Measurements from ENCODE around the gene ATP6V1G1.

Gene ATP6V1G1

GRCh38 chr9:114580609-114581193, 6.9 kb upstream of the ATP6V1G1 start:
- no peak overlapping the region for H3K27ac ChIP-seq

DNA sequence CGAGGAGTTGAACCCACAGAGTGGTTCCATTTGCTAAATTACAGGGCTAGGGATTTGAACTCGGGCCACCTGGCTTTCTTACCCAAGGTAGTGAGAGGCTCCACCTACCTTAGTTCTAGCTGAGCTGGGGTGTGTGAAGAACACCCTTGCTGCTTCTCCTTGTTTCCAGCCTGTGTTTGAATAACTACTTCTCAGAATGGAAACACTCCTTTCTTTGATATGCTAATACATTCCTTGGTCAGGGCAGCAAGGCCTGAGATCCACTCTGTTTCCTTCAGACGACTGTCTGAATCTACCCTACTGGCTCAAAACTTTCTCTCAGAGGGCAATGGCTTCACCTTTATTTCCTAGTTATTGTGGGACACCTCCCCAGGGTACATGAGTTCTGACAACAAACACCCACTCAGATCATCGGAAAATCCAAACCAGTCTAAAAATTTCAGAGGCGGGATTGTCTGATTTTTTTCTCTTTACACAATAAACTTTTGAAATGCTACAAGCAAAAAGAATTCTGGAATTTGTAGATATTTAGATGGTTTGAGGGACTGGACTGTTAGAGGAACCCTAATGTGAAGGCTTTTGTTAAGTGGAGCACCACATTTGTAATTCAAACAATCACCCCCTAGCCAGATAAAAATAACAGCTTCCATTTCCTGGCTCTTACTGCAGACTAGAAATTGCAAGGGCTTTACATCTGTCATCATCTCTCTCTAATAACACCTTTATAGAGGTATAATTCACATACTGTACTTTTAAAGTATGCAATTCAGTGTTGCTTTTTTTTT, 4.0 kb upstream of the ATP6V1G1 start:
- no peak overlapping the region for H3K27ac ChIP-seq
- TF ChIP-seq ZFX (IDR thresholded peaks at IDR 0.05) (no peak), CTCF (conservative IDR thresholded peaks at IDR 0.05) (no peak)

More at GRCh38 chr9:114580609-114581193, 6.9 kb upstream of the ATP6V1G1 start:
- TF ChIP-seq CTCF (conservative IDR thresholded peaks at IDR 0.05) (no peak), ZFX (IDR thresholded peaks at IDR 0.05) (no peak)

GRCh38 chr9:114588210-114588609, 641 bp downstream of the ATP6V1G1 start:
- peak overlapping the region; percentile 90 for H3K27ac ChIP-seq
- TF ChIP-seq CTCF (conservative IDR thresholded peaks at IDR 0.05), result no peak
- TF ChIP-seq ZFX (IDR thresholded peaks at IDR 0.05), result no peak

DNA sequence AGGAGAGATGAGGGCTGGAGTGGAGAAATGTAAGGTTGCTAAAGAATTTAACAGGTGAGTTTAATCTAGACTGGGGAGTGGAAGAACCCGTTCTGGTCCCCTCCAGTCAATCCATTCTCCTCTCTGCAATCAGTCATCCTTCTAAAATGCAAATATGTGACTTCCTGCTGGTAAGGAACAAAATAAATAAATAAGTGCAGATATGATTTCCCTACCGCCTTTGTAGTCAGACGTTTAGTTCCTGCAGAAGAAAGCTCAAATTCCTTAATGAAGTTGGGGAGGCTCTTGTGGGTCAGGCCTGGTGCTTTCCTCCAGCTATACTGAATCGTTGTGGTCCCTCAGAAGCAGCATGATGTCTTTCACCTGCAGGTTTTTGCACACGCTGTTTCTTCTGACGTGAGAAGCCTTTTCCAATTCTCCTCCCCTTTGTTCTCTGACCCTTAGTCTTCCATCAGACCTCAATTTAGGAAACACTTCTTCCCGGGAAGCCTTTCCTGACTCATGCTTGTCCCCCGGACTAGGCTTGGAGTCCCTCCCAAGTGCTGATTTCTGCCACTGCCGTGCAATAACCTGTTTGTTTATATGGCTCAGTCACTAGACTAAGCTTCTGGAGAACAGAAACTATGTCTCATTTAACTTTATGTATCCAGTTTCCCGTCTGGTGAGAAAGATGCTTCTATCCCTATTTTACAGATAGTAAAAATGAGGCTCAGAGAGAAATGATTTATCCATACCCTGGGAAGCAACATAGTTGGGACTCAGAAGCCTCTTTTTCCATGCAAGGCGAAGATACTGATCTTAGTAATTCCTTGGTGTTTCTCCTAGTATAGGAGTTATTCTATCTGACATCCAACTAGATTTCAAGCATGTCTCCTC, 1.3 kb downstream of the ATP6V1G1 start:
- H3K27ac ChIP-seq, result peak overlapping the region; percentile 90
- TF ChIP-seq CTCF (conservative IDR thresholded peaks at IDR 0.05), result no peak
- TF ChIP-seq ZFX (IDR thresholded peaks at IDR 0.05), result no peak

GRCh38 chr9:114590328-114590727, 2.8 kb downstream of the ATP6V1G1 start:
- no peak overlapping the region for H3K27ac ChIP-seq
- TF ChIP-seq CTCF (conservative IDR thresholded peaks at IDR 0.05) (no peak), ZFX (IDR thresholded peaks at IDR 0.05) (no peak)

DNA sequence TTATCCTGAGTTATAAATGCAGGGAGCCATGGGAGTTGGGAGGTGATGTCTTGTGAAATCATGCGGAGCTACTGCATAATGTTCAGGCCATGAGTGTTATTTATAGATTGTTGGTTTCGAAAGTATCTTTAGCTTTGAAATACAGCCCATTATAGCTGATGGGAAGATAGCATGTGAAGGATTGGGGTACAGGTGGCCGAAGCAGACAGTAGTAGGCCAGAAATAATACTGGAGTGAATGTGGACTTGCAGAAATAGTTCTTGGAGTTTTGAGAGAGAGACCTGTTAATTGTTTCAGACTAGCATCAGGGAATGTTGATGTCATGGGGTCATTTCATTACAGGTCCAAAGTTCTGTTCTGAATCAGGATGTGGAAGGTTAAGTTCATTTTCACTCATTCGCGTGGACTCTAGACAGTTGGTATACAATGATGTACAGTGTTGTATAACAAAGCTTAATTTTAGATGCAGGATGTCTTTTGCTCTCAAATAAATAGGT, 3.8 kb downstream of the ATP6V1G1 start:
- no peak overlapping the region for H3K27ac ChIP-seq
- no peak for TF ChIP-seq CTCF (conservative IDR thresholded peaks at IDR 0.05)
- TF ChIP-seq ZFX (IDR thresholded peaks at IDR 0.05), result no peak
